H9 (cell line): ENCODE data around the gene B4GALT6. TPM values are rescaled to one million over a fixed set of nuclear protein-coding genes. Genes with fewer than 3 reads are reported as not detected.
A peak's percentile ranks its signal among the peaks of the same experiment; 100 is the strongest.

Source experiments
- DNase-seq: peaks from one replicate; pipeline ENCODE4 v3.0.0-alpha.2; 2017
- H2AFZ ChIP-seq: one replicate; pipeline ENCODE4 v1.6.1; 2013; ENCODE audit warnings: mild to moderate bottlenecking, low read length, control low read depth, moderate library complexity
- H2AK5ac ChIP-seq: 2 replicates; pipeline ENCODE4 v1.6.1; 2013; ENCODE audit warnings: low read length, control low read depth, mixed read lengths; ENCODE audit not compliant: insufficient read length
- H2BK120ac ChIP-seq: one replicate; pipeline ENCODE4 v1.6.1; 2013; ENCODE audit warnings: low read depth, mild to moderate bottlenecking, low read length, control low read depth, inconsistent platforms; ENCODE audit not compliant: poor library complexity, severe bottlenecking
- H2BK12ac ChIP-seq: 2 replicates; pipeline ENCODE4 v1.6.1; 2013; ENCODE audit warnings: low read length, control low read depth, mixed read lengths, low read depth; ENCODE audit not compliant: insufficient read length
- H2BK15ac ChIP-seq: 2 replicates; pipeline ENCODE4 v1.6.1; 2013; ENCODE audit warnings: low read depth, low read length, control low read depth
- H2BK20ac ChIP-seq: one replicate; pipeline ENCODE4 v1.6.1; 2013; ENCODE audit warnings: low read depth, mild to moderate bottlenecking, low read length, control low read depth, inconsistent platforms; ENCODE audit not compliant: poor library complexity, severe bottlenecking
- H2BK5ac ChIP-seq: 2 replicates; pipeline ENCODE4 v1.6.1; 2013; ENCODE audit warnings: low read length, control low read depth, mixed read lengths; ENCODE audit not compliant: insufficient read length
- H3K14ac ChIP-seq: 2 replicates; pipeline ENCODE4 v1.6.1; 2013; ENCODE audit warnings: low read length, control low read depth; ENCODE audit not compliant: insufficient read depth
- H3K18ac ChIP-seq: 2 replicates; pipeline ENCODE4 v1.6.1; 2013; ENCODE audit warnings: low read depth, mild to moderate bottlenecking, mixed read lengths, low read length, control low read depth; ENCODE audit not compliant: insufficient read length
- H3K23ac ChIP-seq: 2 replicates; pipeline ENCODE4 v1.6.1; 2013; ENCODE audit warnings: low read length, control low read depth, mixed read lengths, low read depth; ENCODE audit not compliant: insufficient read length
- H3K23me2 ChIP-seq: 2 replicates; pipeline ENCODE4 v1.6.1; 2013; ENCODE audit warnings: low read depth, mild to moderate bottlenecking, mixed read lengths, low read length, control low read depth; ENCODE audit not compliant: insufficient read length, poor library complexity, severe bottlenecking
- H3K27ac ChIP-seq: 2 replicates; pipeline ENCODE4 v1.5.1; 2013; ENCODE audit warnings: low read length, control low read depth, mixed read lengths, low read depth; ENCODE audit not compliant: insufficient read length
- H3K27me3 ChIP-seq: 2 replicates; pipeline ENCODE4 v1.6.1; 2013; ENCODE audit warnings: low read length, control low read depth, inconsistent platforms; ENCODE audit not compliant: insufficient read depth
- H3K4ac ChIP-seq: 2 replicates; pipeline ENCODE4 v1.6.1; 2013; ENCODE audit warnings: low read depth, mild to moderate bottlenecking, control low read depth, inconsistent platforms, low read length, moderate library complexity
- H3K4me1 ChIP-seq: 2 replicates; pipeline ENCODE4 v1.6.1; 2013; ENCODE audit warnings: low read length, control low read depth, inconsistent platforms; ENCODE audit not compliant: insufficient read depth
- H3K4me2 ChIP-seq: 2 replicates; pipeline ENCODE4 v1.6.1; 2013; ENCODE audit warnings: low read length, control low read depth, mixed read lengths; ENCODE audit not compliant: insufficient read length, insufficient read depth
- H3K56ac ChIP-seq: 2 replicates; pipeline ENCODE4 v1.6.1; 2013; ENCODE audit warnings: low read depth, mild to moderate bottlenecking, mixed read lengths, low read length, control low read depth; ENCODE audit not compliant: insufficient read length
- H3K79me1 ChIP-seq: 2 replicates; pipeline ENCODE4 v1.6.1; 2013; ENCODE audit warnings: low read depth, mild to moderate bottlenecking, moderate library complexity, low read length, control low read depth, inconsistent platforms; ENCODE audit not compliant: insufficient read depth, poor library complexity, severe bottlenecking
- H3K79me2 ChIP-seq: 2 replicates; pipeline ENCODE4 v1.6.1; 2013; ENCODE audit warnings: low read length, control low read depth, inconsistent platforms; ENCODE audit not compliant: insufficient read depth
- H3K9ac ChIP-seq: 2 replicates; pipeline ENCODE4 v1.6.1; 2013; ENCODE audit warnings: low read length, control low read depth, mixed read lengths; ENCODE audit not compliant: insufficient read length; ENCODE audit errors: extremely low read depth
- H3K9me3 ChIP-seq: one replicate; pipeline ENCODE4 v1.6.1; 2013; ENCODE audit warnings: low read depth, low read length, inconsistent platforms; ENCODE audit not compliant: control insufficient read depth
- H3T11ph ChIP-seq: one replicate; pipeline ENCODE4 v1.6.1; 2013; ENCODE audit warnings: mild to moderate bottlenecking, low read length, control low read depth, inconsistent platforms
- H4K20me1 ChIP-seq: one replicate; pipeline ENCODE4 v1.6.1; 2013; ENCODE audit not compliant: control insufficient read depth, insufficient read length, insufficient read depth
- H4K5ac ChIP-seq: 2 replicates; pipeline ENCODE4 v1.6.1; 2013; ENCODE audit warnings: low read depth, mild to moderate bottlenecking, mixed read lengths, low read length, control low read depth; ENCODE audit not compliant: insufficient read length
- H4K8ac ChIP-seq: replicated peaks from 2 replicates; pipeline ENCODE4 v1.6.1; 2013; ENCODE audit warnings: low read length, control low read depth, mixed read lengths, low read depth; ENCODE audit not compliant: insufficient read length
- H4K91ac ChIP-seq: 2 replicates; pipeline ENCODE4 v1.6.1; 2013; ENCODE audit warnings: low read depth, mild to moderate bottlenecking, moderate library complexity, mixed read lengths, low read length, control low read depth; ENCODE audit not compliant: insufficient read length
- H3K27ac Mint-ChIP-seq, 3 experiments: 2 replicates in 2 of 3; 3 replicates in 1 of 3; pipeline ENCODE4 v1.8.0; 2020 to 2021; ENCODE audit warnings: mixed read lengths in 3 of 3, mild to moderate bottlenecking in 1 of 3, moderate library complexity in 1 of 3
- H3K27me3 Mint-ChIP-seq: 2 replicates; pipeline ENCODE4 v1.8.0; 2021; ENCODE audit warnings: low read depth, mild to moderate bottlenecking, moderate library complexity, mixed read lengths
- H3K36me3 Mint-ChIP-seq, 3 experiments: 2 replicates in 2 of 3; 3 replicates in 1 of 3; pipeline ENCODE4 v1.8.0; 2020 to 2021; ENCODE audit warnings: low read depth in 3 of 3, mixed read lengths in 3 of 3; ENCODE audit not compliant: insufficient read depth in 1 of 3
- H3K4me1 Mint-ChIP-seq, 2 experiments: 2 replicates each; pipeline ENCODE4 v1.8.0; 2020; ENCODE audit warnings: mixed read lengths in 2 of 2
- H3K4me3 Mint-ChIP-seq, 2 experiments: 2 replicates in 1 of 2; 3 replicates in 1 of 2; pipeline ENCODE4 v1.8.0; 2020 to 2021; ENCODE audit warnings: mild to moderate bottlenecking in 2 of 2, mixed read lengths in 2 of 2, moderate library complexity in 1 of 2
- H3K9me3 Mint-ChIP-seq, 2 experiments: 2 replicates in 1 of 2; 3 replicates in 1 of 2; pipeline ENCODE4 v1.8.0; 2020; ENCODE audit warnings: mild to moderate bottlenecking in 2 of 2, mixed read lengths in 2 of 2, moderate library complexity in 1 of 2
- CTCF ChIP-seq: fragments of 200-600 bp; sonication (generic); conservative IDR thresholded peaks from 3 replicates; pipeline ENCODE4 v1.8.0; 2021; ENCODE audit warnings: antibody characterized with exemption, mild to moderate bottlenecking
- WGBS: extraction: QIAGEN DNeasy Blood & Tissue Kit; methylation state at CpG from one replicate; pipeline ENCODE4 v1.1.7; 2013; ENCODE audit warnings: missing lambda C conversion rate, low lambda C conversion rate, mixed read lengths; ENCODE audit not compliant: insufficient read length; ENCODE audit errors: extremely low coverage; 5-methylcytosine and 5-hydroxymethylcytosine counted together
- total RNA-seq: library from RNA; stranded (reverse); gene quantifications from 2 replicates; pipeline ENCODE4 v1.2.1, GENCODE V29; 2021

Gene B4GALT6
- total RNA-seq, 1 experiment from 2014 or later = 34.1 TPM

GRCh38 chr18:31686986-31687928, 2.9 kb upstream of the B4GALT6 start:
- no peak overlapping the region for H2BK15ac ChIP-seq
- peak overlapping the region in 1 of 2 experiments; percentile 48; a peak in 1 of 5 replicates for H3K4me3 Mint-ChIP-seq
- H3K4me1 Mint-ChIP-seq = peaks cover 32 to 33% of the 10 kb centered on the region in 2 experiments
- no peak overlapping the region for H3K18ac ChIP-seq
- no peak overlapping the region for H2AK5ac ChIP-seq
- no peak overlapping the region for H3K9ac ChIP-seq
- no peak overlapping the region for H3K14ac ChIP-seq
- no peak overlapping the region for H3K56ac ChIP-seq
- no peak overlapping the region for H3K27ac ChIP-seq
- H3K9me3 ChIP-seq = no peaks in the 10 kb centered on the region
- no peak overlapping the region for H2BK120ac ChIP-seq
- H4K8ac ChIP-seq = no peak overlapping the region
- H3T11ph ChIP-seq = no peak overlapping the region
- H3K36me3 Mint-ChIP-seq = peaks cover 0 to 3% (median 0%) of the 10 kb centered on the region in 3 experiments; a peak in 1 of 7 replicates
- 0 out of 3 replicates have a peak, but pooled peaks have one; percentile 14 for TF ChIP-seq CTCF
- H4K20me1 ChIP-seq = no peaks in the 10 kb centered on the region
- H3K4me1 ChIP-seq = no peaks in the 10 kb centered on the region; the same call in 1 of the 2 replicates
- H2BK5ac ChIP-seq = no peak overlapping the region
- peaks cover 10% of the 10 kb centered on the region; the same call in 1 of the 2 replicates for H3K79me2 ChIP-seq
- no peak overlapping the region for H3K4ac ChIP-seq
- H3K23me2 ChIP-seq = peaks cover 11% of the 10 kb centered on the region
- no CpG with 5 or more reads among the region's 6 CpGs for WGBS
- no peaks in the 10 kb centered on the region for H3K27me3 Mint-ChIP-seq
- H3K79me1 ChIP-seq = no peaks in the 10 kb centered on the region
- H4K91ac ChIP-seq = no peak overlapping the region
- no peaks in the 10 kb centered on the region; a peak in 1 of 5 replicates for H3K9me3 Mint-ChIP-seq
- peak overlapping the region; percentile 26 for H2BK20ac ChIP-seq
- DNase-seq = no peak
- H3K27ac Mint-ChIP-seq = no peak overlapping the region
- H3K23ac ChIP-seq = no peak overlapping the region
- no peaks in the 10 kb centered on the region for H3K27me3 ChIP-seq
- H2AFZ ChIP-seq = no peak overlapping the region
- H3K4me2 ChIP-seq = peak overlapping the region; percentile 3
- no peak overlapping the region for H2BK12ac ChIP-seq
- H4K5ac ChIP-seq = no peak overlapping the region
